ENCODE results near the gene MBTPS1. TPM values are rescaled to one million over a fixed set of nuclear protein-coding genes. Genes with fewer than 3 reads are reported as not detected.

The MBTPS1 gene
- total RNA-seq, 2 experiments from 2014 or later, result 37.5 to 37.6 TPM

GRCh38 chr16:84047626-84048025 is 69.1 kb downstream of the MBTPS1 start:
- DNase-seq, result no peak
- CTCF ChIA-PET, result interaction anchor here (1.6 kb wide), 1 partner anchor 94 kb away, joined by 4 read pairs; the partner anchor contains the start of gene OSGIN1

DNA sequence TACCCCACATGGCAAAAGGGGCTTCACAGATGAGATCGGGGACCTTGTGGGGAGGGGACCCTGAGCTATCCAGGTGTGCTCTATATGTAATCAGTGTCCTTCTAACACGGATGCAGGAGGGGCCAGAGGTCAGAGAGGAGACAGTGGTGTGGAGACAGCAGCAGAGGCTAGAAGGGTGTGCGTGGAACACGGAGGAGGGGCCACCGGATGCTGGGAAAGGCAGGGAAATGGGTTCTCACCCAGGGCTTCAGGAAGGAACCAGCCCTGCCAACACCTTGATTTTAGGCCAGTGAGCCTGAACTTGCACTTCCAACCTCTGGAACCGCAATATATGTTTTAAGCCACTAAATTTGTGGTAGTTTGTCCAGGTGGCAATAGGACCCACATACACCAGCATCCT is 69.5 kb downstream of the MBTPS1 start:
- peaks cover 11% of the 10 kb centered on the region for H3K4me1 Mint-ChIP-seq (ENCODE audit: low read depth)
- peaks cover 11% of the 10 kb centered on the region for H3K27me3 Mint-ChIP-seq
- peaks cover 1% of the 10 kb centered on the region for H3K36me3 Mint-ChIP-seq
- ChIA-PET POLR2A (no interaction called here), CTCF (interaction anchor here (1.6 kb wide), 1 partner anchor 94 kb away, joined by 4 read pairs; the partner anchor contains the start of gene OSGIN1)
- intact Hi-C loops (cut with micrococcal nuclease), result no loop called here
- no peak for DNase-seq
- H3K9me3 Mint-ChIP-seq, result no peaks in the 10 kb centered on the region
- no peak overlapping the region for H3K4me3 Mint-ChIP-seq
- H3K27ac Mint-ChIP-seq, result no peak overlapping the region

More at GRCh38 chr16:84047626-84048025, 69.1 kb downstream of the MBTPS1 start:
- POLR2A ChIA-PET, result no interaction called here
- H3K9me3 Mint-ChIP-seq, result no peaks in the 10 kb centered on the region
- H3K27me3 Mint-ChIP-seq, result peaks cover 11% of the 10 kb centered on the region
- no peak overlapping the region for H3K27ac Mint-ChIP-seq
- H3K36me3 Mint-ChIP-seq, result peaks cover 5% of the 10 kb centered on the region
- peaks cover 11% of the 10 kb centered on the region for H3K4me1 Mint-ChIP-seq (ENCODE audit: low read depth)
- intact Hi-C loops (cut with micrococcal nuclease), result no loop called here
- H3K4me3 Mint-ChIP-seq, result no peak overlapping the region

GRCh38 chr16:84045818-84046470 is 70.8 kb downstream of the MBTPS1 start:
- H3K27me3 Mint-ChIP-seq, result peaks cover 12% of the 10 kb centered on the region
- peaks cover 1% of the 10 kb centered on the region for H3K36me3 Mint-ChIP-seq
- intact Hi-C loops (cut with micrococcal nuclease), result no loop called here
- POLR2A ChIA-PET, result no interaction called here
- CTCF ChIA-PET, result no interaction called here
- peaks cover 11% of the 10 kb centered on the region for H3K4me1 Mint-ChIP-seq (ENCODE audit: low read depth)
- no peak for DNase-seq
- H3K4me3 Mint-ChIP-seq, result no peak overlapping the region
- no peaks in the 10 kb centered on the region for H3K9me3 Mint-ChIP-seq
- H3K27ac Mint-ChIP-seq, result no peak overlapping the region

DNA sequence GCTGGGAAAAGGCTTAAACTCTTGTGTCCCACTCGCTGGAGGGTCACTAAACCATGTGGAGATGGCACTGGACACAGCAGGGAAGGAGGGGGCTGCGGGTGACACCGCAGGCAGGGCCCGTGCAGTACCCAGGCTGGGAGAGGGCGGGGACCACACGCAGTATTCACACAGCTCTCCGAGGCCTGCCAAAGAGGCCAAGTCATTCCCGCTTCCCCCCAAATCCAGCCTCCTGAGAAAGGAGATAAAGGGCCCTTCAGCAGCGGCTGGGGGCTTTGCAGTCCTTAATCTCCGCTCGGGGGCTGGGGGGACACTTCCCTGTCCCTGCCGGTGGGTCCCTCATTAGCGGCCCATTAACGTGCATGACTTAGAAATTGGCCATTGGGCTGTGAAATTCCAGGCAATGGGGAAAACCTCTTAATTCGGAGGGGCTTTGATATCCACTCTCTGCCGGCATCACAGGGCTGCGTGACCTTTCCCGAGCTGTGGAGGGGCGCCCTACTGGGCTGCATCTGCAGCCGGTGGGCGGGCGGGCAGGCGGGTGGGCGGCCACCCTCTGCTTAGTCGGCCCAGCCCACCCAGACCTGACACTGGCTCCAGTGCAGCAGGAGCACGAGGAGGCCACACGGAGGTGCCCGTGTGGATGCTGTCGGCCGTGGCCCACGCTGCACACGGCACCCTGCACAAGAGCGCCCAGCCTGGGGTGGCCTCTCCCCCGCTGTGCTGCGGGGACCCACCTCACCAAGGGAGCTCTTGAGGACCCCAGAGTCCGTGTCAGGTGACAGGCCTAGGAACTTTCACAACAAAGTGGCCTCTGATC is 71.5 kb downstream of the MBTPS1 start:
- H3K4me1 Mint-ChIP-seq (ENCODE audit: low read depth), result peaks cover 11% of the 10 kb centered on the region
- peaks cover 12% of the 10 kb centered on the region for H3K27me3 Mint-ChIP-seq
- no peaks in the 10 kb centered on the region for H3K9me3 Mint-ChIP-seq
- H3K4me3 Mint-ChIP-seq, result no peak overlapping the region
- CTCF ChIA-PET, result interaction anchor here (0.9 kb wide), 1 partner anchor 91 kb away, joined by 3 read pairs; no protein-coding TSS in a partner anchor
- no peak for DNase-seq
- peaks cover 1% of the 10 kb centered on the region for H3K36me3 Mint-ChIP-seq
- intact Hi-C loops (cut with micrococcal nuclease), result no loop called here
- POLR2A ChIA-PET, result no interaction called here
- H3K27ac Mint-ChIP-seq, result no peak overlapping the region

DNA sequence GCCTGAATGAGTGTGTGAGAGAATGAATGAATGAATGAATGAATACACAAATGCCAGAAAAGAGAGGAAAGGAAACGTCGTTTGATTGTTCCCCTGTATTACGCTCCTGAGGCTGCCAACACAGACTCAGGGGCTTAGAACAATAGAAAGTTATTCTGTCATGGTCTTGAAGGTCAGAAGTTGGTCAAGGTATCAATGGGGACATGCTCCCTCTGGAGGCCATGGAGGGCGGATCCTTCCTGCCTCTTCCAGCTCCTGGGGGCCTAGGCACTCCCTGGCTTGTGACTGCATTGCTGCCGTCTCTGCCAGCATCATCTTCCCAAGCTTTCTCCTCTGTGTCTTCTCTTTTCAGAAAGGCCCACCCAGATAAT is 72.6 kb downstream of the MBTPS1 start:
- no peaks in the 10 kb centered on the region for H3K9me3 Mint-ChIP-seq
- no peak for DNase-seq
- intact Hi-C loops (cut with micrococcal nuclease), result no loop called here
- H3K36me3 Mint-ChIP-seq, result peaks cover 1% of the 10 kb centered on the region
- H3K27ac Mint-ChIP-seq, result no peak overlapping the region
- no peak overlapping the region for H3K4me3 Mint-ChIP-seq
- CTCF ChIA-PET, result no interaction called here
- POLR2A ChIA-PET, result no interaction called here
- H3K27me3 Mint-ChIP-seq, result peaks cover 12% of the 10 kb centered on the region
- H3K4me1 Mint-ChIP-seq (ENCODE audit: low read depth), result peaks cover 11% of the 10 kb centered on the region

GRCh38 chr16:84043486-84044117 is 73.1 kb downstream of the MBTPS1 start:
- peaks cover 1% of the 10 kb centered on the region for H3K36me3 Mint-ChIP-seq
- CTCF ChIA-PET, result interaction anchor here (1.0 kb wide), 1 partner anchor 41 kb away, joined by 3 read pairs; no protein-coding TSS in a partner anchor
- H3K27me3 Mint-ChIP-seq, result peaks cover 12% of the 10 kb centered on the region
- intact Hi-C loops (cut with micrococcal nuclease), result no loop called here
- H3K4me3 Mint-ChIP-seq, result no peak overlapping the region
- H3K4me1 Mint-ChIP-seq (ENCODE audit: low read depth), result peaks cover 11% of the 10 kb centered on the region
- no peak for DNase-seq
- H3K27ac Mint-ChIP-seq, result no peak overlapping the region
- POLR2A ChIA-PET, result no interaction called here
- no peaks in the 10 kb centered on the region for H3K9me3 Mint-ChIP-seq

- DNase-seq, result no peak
- Mint-ChIP-seq H3K27ac (no peak overlapping the region), H3K27me3 (peaks cover 12% of the 10 kb centered on the region), H3K9me3 (no peaks in the 10 kb centered on the region), H3K4me1 (ENCODE audit: low read depth) (peaks cover 11% of the 10 kb centered on the region), H3K36me3 (peaks cover 1% of the 10 kb centered on the region), H3K4me3 (no peak overlapping the region)
- ChIA-PET CTCF (interaction anchor here (1.0 kb wide), 1 partner anchor 42 kb away, joined by 3 read pairs; no protein-coding TSS in a partner anchor), POLR2A (no interaction called here)
- intact Hi-C loops (cut with micrococcal nuclease), result no loop called here
These were observed 73.8 kb downstream of the MBTPS1 start for GRCh38 chr16:84042879-84043485.

DNA sequence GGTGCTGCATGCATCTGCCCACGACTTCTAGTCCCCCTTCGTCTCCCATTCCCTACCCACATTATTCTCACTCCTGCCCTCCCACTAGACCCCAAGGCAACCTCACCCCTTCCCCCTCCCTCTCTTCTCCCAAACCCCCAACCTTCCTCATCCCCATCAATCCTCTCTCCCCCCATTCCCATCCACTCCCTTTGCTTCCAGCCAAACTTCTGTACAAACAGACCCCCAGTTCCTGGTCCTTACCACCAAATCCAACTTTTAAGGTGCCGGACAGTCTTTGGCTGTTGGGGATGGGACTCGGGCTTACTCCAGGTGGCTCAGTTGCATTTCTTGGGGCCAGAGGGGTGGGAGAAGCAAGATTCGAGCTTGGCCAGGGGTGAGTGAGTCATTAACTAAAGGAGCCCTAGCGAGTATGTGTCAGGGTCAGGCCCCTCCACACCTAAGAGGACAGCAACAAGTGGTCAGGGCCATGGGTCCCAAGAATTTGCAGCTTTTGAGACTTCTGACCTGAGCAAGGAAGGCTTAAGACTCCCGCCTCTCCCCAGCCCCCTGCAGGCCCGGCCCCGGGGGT is 74.3 kb downstream of the MBTPS1 start, which contains the start of gene SLC38A8:
Gene SLC38A8, minus strand, starts transcription at position 488 of the 571 bp plus-strand sequence. CDS start 638 bp downstream, outside the sequence.
- Mint-ChIP-seq H3K4me3 (no peak within 1 kb of the TSS), H3K36me3 (peaks cover 1% of the 10 kb centered on the region), H3K9me3 (no peaks in the 10 kb centered on the region), H3K4me1 (ENCODE audit: low read depth) (peaks cover 11% of the 10 kb centered on the region), H3K27ac (no peak within 1 kb of the TSS), H3K27me3 (peaks cover 12% of the 10 kb centered on the region)
- intact Hi-C loops (cut with micrococcal nuclease), result no loop called here
- ChIA-PET POLR2A (no interaction called here), CTCF (interaction anchor here (1.0 kb wide), 1 partner anchor 42 kb away, joined by 3 read pairs; no protein-coding TSS in a partner anchor)
- DNase-seq, result no peak

DNA sequence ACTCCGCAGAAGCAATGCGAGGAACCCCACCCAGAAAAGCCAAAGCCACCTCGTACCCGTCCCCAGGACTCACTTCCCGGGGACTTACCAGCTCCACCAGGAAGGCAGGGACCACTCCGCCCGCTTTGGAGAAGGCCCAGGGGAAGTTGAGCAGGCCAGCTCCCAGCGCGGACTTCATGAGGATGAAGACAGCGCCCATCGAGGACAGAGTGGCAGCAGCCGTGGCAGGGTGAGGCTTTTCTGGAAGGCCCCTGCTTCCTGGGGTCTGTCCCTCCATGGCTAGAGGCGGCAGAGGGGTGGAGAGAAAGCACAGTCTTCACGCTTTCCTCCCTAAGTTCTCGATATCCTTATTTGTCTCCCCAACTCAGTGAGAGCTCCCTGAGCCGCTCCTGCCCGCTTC is 74.9 kb downstream of the MBTPS1 start:
- DNase-seq, result no peak
- Mint-ChIP-seq H3K4me3 (no peak overlapping the region), H3K4me1 (ENCODE audit: low read depth) (peaks cover 11% of the 10 kb centered on the region), H3K36me3 (no peaks in the 10 kb centered on the region), H3K27me3 (peaks cover 12% of the 10 kb centered on the region), H3K9me3 (no peaks in the 10 kb centered on the region), H3K27ac (no peak overlapping the region)
- intact Hi-C loops (cut with micrococcal nuclease), result no loop called here
- ChIA-PET POLR2A (no interaction called here), CTCF (no interaction called here)

GRCh38 chr16:84040823-84041820 is 75.6 kb downstream of the MBTPS1 start:
- intact Hi-C loops (cut with micrococcal nuclease), result no loop called here
- Mint-ChIP-seq H3K4me3 (no peak overlapping the region), H3K4me1 (ENCODE audit: low read depth) (peaks cover 11% of the 10 kb centered on the region), H3K9me3 (peaks cover 5% of the 10 kb centered on the region), H3K27ac (no peak overlapping the region), H3K36me3 (no peaks in the 10 kb centered on the region), H3K27me3 (peaks cover 12% of the 10 kb centered on the region)
- CTCF ChIA-PET, result interaction anchor here (0.9 to 1.3 kb wide), 3 partner anchors 85 to 146 kb away, joined by 3 to 4 read pairs (median 3); partner anchors contain the start of gene TAF1C
- POLR2A ChIA-PET, result no interaction called here
- no peak for DNase-seq
